ENCODE data around the gene TPSD1.
"Not testable (repeated sequence)": the region's sequence is repeated elsewhere in the genome, so short reads cannot be mapped to it uniquely, and the experiment has no call there.

TPSD1 gene

GRCh38 chr16:1255276-1256122 is at the start of gene TPSD1:
TSS of gene TPSD1 (plus strand) at chr16:1256069. CDS start at chr16:1256281, 212 bp downstream.
- DNase-seq (ENCODE audit: insufficient read length, low spot score); FAIRE-seq: not testable (repeated sequence)

GRCh38 chr16:1206326-1206725 is 49.5 kb upstream of the TPSD1 start:
- FAIRE-seq (no peak), DNase-seq (ENCODE audit: insufficient read length, low spot score) (no peak)
- TF ChIP-seq POLR2A (IDR thresholded peaks at IDR 0.05; ENCODE audit: low read depth, low read length) = no peak

- no peak for TF ChIP-seq POLR2A (IDR thresholded peaks at IDR 0.05; ENCODE audit: low read depth, low read length)
- FAIRE-seq = no peak
- no peak for DNase-seq (ENCODE audit: insufficient read length, low spot score)
Observed at GRCh38 chr16:1206786-1207185, 49.1 kb upstream of the TPSD1 start.

GRCh38 chr16:1208239-1208830 is 47.5 kb upstream of the TPSD1 start:
- no peak for TF ChIP-seq POLR2A (IDR thresholded peaks at IDR 0.05; ENCODE audit: low read depth, low read length)
- DNase-seq (ENCODE audit: insufficient read length, low spot score) (no peak), FAIRE-seq (no peak)

GRCh38 chr16:1209081-1209480 is 46.8 kb upstream of the TPSD1 start:
- DNase-seq (ENCODE audit: insufficient read length, low spot score) (no peak), FAIRE-seq (no peak)
- TF ChIP-seq POLR2A (IDR thresholded peaks at IDR 0.05; ENCODE audit: low read depth, low read length) = no peak

GRCh38 chr16:1210461-1210860 is 45.4 kb upstream of the TPSD1 start:
- FAIRE-seq (no peak), DNase-seq (ENCODE audit: insufficient read length, low spot score) (no peak)
- TF ChIP-seq POLR2A (IDR thresholded peaks at IDR 0.05; ENCODE audit: low read depth, low read length) = no peak

GRCh38 chr16:1211451-1212268 is 44.2 kb upstream of the TPSD1 start:
- TF ChIP-seq POLR2A (IDR thresholded peaks at IDR 0.05; ENCODE audit: low read depth, low read length) = no peak
- DNase-seq (ENCODE audit: insufficient read length, low spot score) (no peak), FAIRE-seq (no peak)

- FAIRE-seq (no peak), DNase-seq (ENCODE audit: insufficient read length, low spot score) (no peak)
- TF ChIP-seq POLR2A (IDR thresholded peaks at IDR 0.05; ENCODE audit: low read depth, low read length) = no peak
Observed at GRCh38 chr16:1212616-1213194, 43.2 kb upstream of the TPSD1 start.

- no peak for TF ChIP-seq POLR2A (IDR thresholded peaks at IDR 0.05; ENCODE audit: low read depth, low read length)
- DNase-seq (ENCODE audit: insufficient read length, low spot score) = no peak
- FAIRE-seq = no peak
Observed at GRCh38 chr16:1213231-1213630, 42.6 kb upstream of the TPSD1 start.

- DNase-seq (ENCODE audit: insufficient read length, low spot score) (no peak), FAIRE-seq (no peak)
- no peak for TF ChIP-seq POLR2A (IDR thresholded peaks at IDR 0.05; ENCODE audit: low read depth, low read length)
Observed at GRCh38 chr16:1213796-1214372, 42.0 kb upstream of the TPSD1 start.

GRCh38 chr16:1214719-1215118 is 41.1 kb upstream of the TPSD1 start:
- no peak for TF ChIP-seq POLR2A (IDR thresholded peaks at IDR 0.05; ENCODE audit: low read depth, low read length)
- FAIRE-seq (no peak), DNase-seq (ENCODE audit: insufficient read length, low spot score) (no peak)

GRCh38 chr16:1215574-1216295 is 40.1 kb upstream of the TPSD1 start:
- no peak for TF ChIP-seq POLR2A (IDR thresholded peaks at IDR 0.05; ENCODE audit: low read depth, low read length)
- no peak for FAIRE-seq

GRCh38 chr16:1216296-1216619 is 39.6 kb upstream of the TPSD1 start:
- FAIRE-seq = no peak
- TF ChIP-seq POLR2A (IDR thresholded peaks at IDR 0.05; ENCODE audit: low read depth, low read length) = no peak
- no peak for DNase-seq (ENCODE audit: insufficient read length, low spot score)

More at GRCh38 chr16:1215574-1216295, 40.1 kb upstream of the TPSD1 start:
- no peak for DNase-seq (ENCODE audit: insufficient read length, low spot score)

Data from H54 (cell line).